T-helper 17 cell (primary cell): ENCODE results near the gene MCM8. TPM values are rescaled to one million over a fixed set of nuclear protein-coding genes. Genes with fewer than 3 reads are reported as not detected.

Source experiments
- ATAC-seq: fragments of 150-1000 bp; cut with Tn5 transposase; 2 replicates; pipeline ENCODE4 v1.10.0; 2021; ENCODE audit warnings: mild to moderate bottlenecking, moderate library complexity
- DNase-seq, 3 donors: peaks; one replicate each; pipeline versions ENCODE4 v3.0.0 to v3.0.0-alpha.2; 2020 to 2021
- H3K9me3 ChIP-seq: one replicate; pipeline ENCODE4 v1.7.0; 2013; ENCODE audit warnings: low read length, mild to moderate bottlenecking; ENCODE audit not compliant: control insufficient read depth, poor library complexity, severe bottlenecking
- H3K27ac Mint-ChIP-seq: one replicate; pipeline ENCODE4 v1.8.0; 2022; ENCODE audit warnings: mild to moderate bottlenecking, moderate library complexity, mixed read lengths
- H3K27me3 Mint-ChIP-seq: one replicate; pipeline ENCODE4 v1.8.0; 2022; ENCODE audit warnings: mixed read lengths
- H3K36me3 Mint-ChIP-seq: one replicate; pipeline ENCODE4 v1.8.0; 2022; ENCODE audit warnings: low read depth, mixed read lengths
- H3K4me1 Mint-ChIP-seq: one replicate; pipeline ENCODE4 v1.8.0; 2022; ENCODE audit warnings: mild to moderate bottlenecking, mixed read lengths
- H3K4me3 Mint-ChIP-seq: one replicate; pipeline ENCODE4 v1.8.0; 2022; ENCODE audit warnings: mild to moderate bottlenecking, moderate library complexity, mixed read lengths
- total RNA-seq, 4 donors: library from RNA in 2 of 4; stranded (reverse) in 2 of 4; gene quantifications; one replicate each; pipeline ENCODE4 v1.2.3 and lab custom pipeline; 2022 to 2026

The MCM8 gene
- total RNA-seq, 2 donors from 2014 or later = 2.8 to 3.4 TPM

DNA sequence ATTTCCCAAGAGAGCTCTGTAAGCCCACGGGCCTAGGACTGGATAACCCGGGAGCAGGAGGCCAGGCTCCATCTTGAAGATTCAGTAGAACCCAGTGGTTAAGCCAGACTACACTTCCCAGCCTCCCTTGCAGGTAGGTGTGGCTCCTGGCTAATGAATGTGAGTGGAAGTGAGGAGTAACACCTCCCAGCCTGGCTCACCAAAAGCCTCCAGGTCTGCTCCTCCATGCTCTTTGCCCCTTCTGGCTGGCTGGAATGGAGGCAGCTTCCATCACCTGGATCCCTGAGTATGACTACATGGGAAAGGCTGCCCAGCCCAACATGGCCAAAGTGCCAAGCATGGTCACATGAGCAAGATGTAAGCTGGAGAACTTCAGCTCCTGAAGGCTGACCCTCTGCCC is 93.7 kb downstream of the MCM8 start:
- Mint-ChIP-seq H3K27ac (no peak overlapping the region), H3K4me1 (no peaks in the 10 kb centered on the region), H3K4me3 (no peak overlapping the region), H3K27me3 (no peaks in the 10 kb centered on the region), H3K36me3 (peaks cover 3% of the 10 kb centered on the region)
- no peak for DNase-seq
- no peaks in the 10 kb centered on the region for H3K9me3 ChIP-seq
- no peak for ATAC-seq

DNA sequence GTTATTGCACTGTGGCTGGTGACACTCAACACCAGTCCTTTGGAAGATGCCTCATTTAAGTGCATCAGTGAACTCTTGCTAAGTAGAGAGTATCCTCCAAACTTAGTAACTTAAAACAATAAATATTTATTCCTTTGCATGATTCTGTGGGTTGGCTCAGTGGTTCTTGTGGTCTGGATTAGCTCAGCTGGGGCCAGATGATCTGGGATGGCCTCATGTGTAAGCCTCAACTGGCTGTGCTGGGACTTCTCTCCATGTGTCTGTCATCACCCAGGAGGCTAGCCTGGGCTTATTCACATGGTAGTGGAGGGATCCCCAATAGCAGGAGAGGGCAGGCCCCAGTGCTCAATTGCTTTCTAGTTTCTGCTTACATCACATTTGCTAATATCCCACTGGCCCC is 95.1 kb downstream of the MCM8 start:
- no peak for DNase-seq

GRCh38 chr20:6046432-6046831 is 96.0 kb downstream of the MCM8 start:
- H3K4me1 Mint-ChIP-seq = no peaks in the 10 kb centered on the region
- DNase-seq (no peak), ATAC-seq (no peak)
- no peaks in the 10 kb centered on the region for H3K36me3 Mint-ChIP-seq
- H3K9me3 ChIP-seq = no peaks in the 10 kb centered on the region
- no peak overlapping the region for H3K27ac Mint-ChIP-seq
- H3K27me3 Mint-ChIP-seq = peaks cover 13% of the 10 kb centered on the region
- H3K4me3 Mint-ChIP-seq = no peak overlapping the region

More for the DNA sequence above, 95.1 kb downstream of the MCM8 start:
- no peak overlapping the region for H3K4me3 Mint-ChIP-seq
- H3K4me1 Mint-ChIP-seq = no peaks in the 10 kb centered on the region
- no peak overlapping the region for H3K27ac Mint-ChIP-seq
- no peaks in the 10 kb centered on the region for H3K9me3 ChIP-seq
- no peak for ATAC-seq
- H3K27me3 Mint-ChIP-seq = peaks cover 5% of the 10 kb centered on the region
- H3K36me3 Mint-ChIP-seq = peaks cover under 1% of the 10 kb centered on the region

GRCh38 chr20:6048391-6048790 is 97.9 kb downstream of the MCM8 start:
- ATAC-seq = no peak
- Mint-ChIP-seq H3K27me3 (peaks cover 25% of the 10 kb centered on the region), H3K36me3 (no peaks in the 10 kb centered on the region), H3K4me3 (no peak overlapping the region), H3K27ac (no peak overlapping the region), H3K4me1 (peaks cover 3% of the 10 kb centered on the region)
- no peak for DNase-seq
- H3K9me3 ChIP-seq = no peaks in the 10 kb centered on the region

Other genes with a start within 250 kb of the MCM8 start
- 1 to 10 TPM; 9.2 to 9.4 TPM for gene SHLD1, start 200.3 kb upstream of the MCM8 start, total RNA-seq
- under 1 TPM; 0.13 to 0.15 TPM for gene CHGB, start 39.1 kb upstream of the MCM8 start, total RNA-seq
- 10 to 100 TPM; 12.8 to 14.6 TPM for gene TRMT6, start 119 bp upstream of the MCM8 start, total RNA-seq
- gene CRLS1, start 55.5 kb downstream of the MCM8 start, total RNA-seq = 10 to 100 TPM; 19.7 to 21.9 TPM
- gene LRRN4, start 103.4 kb downstream of the MCM8 start, total RNA-seq = not detected
- under 1 TPM in 1 of 2 donors, not detected in 1; 0.16 TPM for gene FERMT1, start 172.4 kb downstream of the MCM8 start, total RNA-seq